Breast epithelium (tissue), 4 donors: ENCODE results near the gene CCDC148. TPM values are rescaled to one million over a fixed set of nuclear protein-coding genes. Genes with fewer than 3 reads are reported as not detected.

ENCODE experiments used
- DNase-seq, 2 donors: peaks; one replicate each; pipeline ENCODE4 v3.0.0-alpha.2; 2019; ENCODE audit warnings: low spot score in 2 of 2
- H3K27ac ChIP-seq, 2 donors: fragments of 200-600 bp; sonication (generic) in 1 of 2; one replicate each; pipeline ENCODE4 v1.5.1; 2016 to 2019; ENCODE audit warnings: mild to moderate bottlenecking in 1 of 2
- H3K27me3 ChIP-seq, 2 donors: fragments of 200-600 bp; sonication (generic) in 1 of 2; one replicate each; pipeline versions ENCODE4 v1.5.1 to v1.6.0; 2017 to 2019; ENCODE audit warnings: control low read depth in 1 of 2, mild to moderate bottlenecking in 1 of 2
- H3K36me3 ChIP-seq: fragments of 200-600 bp; one replicate; pipeline ENCODE4 v1.5.1; 2019
- H3K4me1 ChIP-seq, 2 donors: fragments of 200-600 bp; sonication (generic); one replicate each; pipeline ENCODE4 v1.5.1; 2016 to 2019; ENCODE audit warnings: control low read depth in 1 of 2
- H3K4me3 ChIP-seq, 3 donors: fragments of 200-600 bp; sonication (generic); 1 replicate in 2 of 3; 2 replicates in 1 of 3; pipeline ENCODE4 v1.5.1; 2016 to 2019; ENCODE audit warnings: mild to moderate bottlenecking in 3 of 3, moderate library complexity in 2 of 3
- H3K9me3 ChIP-seq, 2 donors: fragments of 200-600 bp; sonication (generic) in 1 of 2; one replicate each; pipeline ENCODE4 v1.5.1; 2016 to 2019; ENCODE audit warnings: control low read depth in 1 of 2
- CTCF ChIP-seq, 3 donors: fragments of 450-650 bp; IDR thresholded peaks; one replicate each; pipeline ENCODE4 v1.5.1; 2016 to 2017; ENCODE audit warnings: antibody characterized with exemption in 3 of 3, mild to moderate bottlenecking in 3 of 3, moderate library complexity in 3 of 3
- POLR2A ChIP-seq: fragments of 450-650 bp; IDR thresholded peaks from one replicate; pipeline ENCODE4 v1.6.1; 2016; ENCODE audit warnings: antibody characterized with exemption, mild to moderate bottlenecking, moderate library complexity
- POLR2AphosphoS5 ChIP-seq, 3 donors: sonication (generic); formaldehyde crosslinking; IDR thresholded peaks; one replicate each; pipeline ENCODE4 v1.6.1; 2017; ENCODE audit warnings: antibody characterized with exemption in 3 of 3
- intact Hi-C: fragments of 100-400 bp; cut with DNase I; formaldehyde crosslinking; loops from one replicate; pipeline ENCODE4 v1.15.1; 2023; ENCODE audit warnings: low total_unique reads
- total RNA-seq, 3 donors: library from RNA; depleted of rRNA; stranded (reverse); fragments of >200 nt; gene quantifications; one replicate each; pipeline ENCODE4 v1.1.0, GENCODE V29; 2016

The CCDC148 gene
- 1 to 10 TPM; 1.4 to 9.8 (median 4.6) TPM for total RNA-seq

- no peaks in the 10 kb centered on the region for H3K9me3 ChIP-seq
- peak within 1 kb of the TSS; percentile 93 to 99 for H3K27ac ChIP-seq
- no peaks in the 10 kb centered on the region for H3K27me3 ChIP-seq
- TF ChIP-seq POLR2A: peak; percentile 18
- peak in 2 of 3 donors; percentile 27 to 63 for TF ChIP-seq POLR2AphosphoS5 (IDR thresholded peaks at IDR 0.05)
- peak; percentile 37 to 59 (median 44) for TF ChIP-seq CTCF (IDR thresholded peaks at IDR 0.05)
- peak; percentile 88 to 94 for DNase-seq
- H3K4me3 ChIP-seq: peak within 1 kb of the TSS; percentile 82 to 97 (median 91)
- intact Hi-C loops: no loop called here
- H3K4me1 ChIP-seq: peaks cover 0 to 4% of the 10 kb centered on the region in 2 donors
- no peaks in the 10 kb centered on the region for H3K36me3 ChIP-seq
Observed at GRCh38 chr2:158456309-158457066, at the start of gene CCDC148, which contains the start of gene PKP4. CCDC148 (minus strand) TSS chr2:158456753; CDS start chr2:158456439, 314 bp downstream. PKP4 (plus strand) TSS chr2:158456952; CDS start chr2:158533185, 76,233 bp downstream.

- Histone ChIP-seq H3K27ac (no peak overlapping the region), H3K4me3 (no peak overlapping the region), H3K4me1 (no peaks in the 10 kb centered on the region), H3K27me3 (no peaks in the 10 kb centered on the region), H3K9me3 (no peaks in the 10 kb centered on the region), H3K36me3 (no peaks in the 10 kb centered on the region)
- intact Hi-C loops: no loop called here
- no peak for TF ChIP-seq POLR2AphosphoS5 (IDR thresholded peaks at IDR 0.05)
- TF ChIP-seq CTCF (IDR thresholded peaks at IDR 0.05): no peak
- TF ChIP-seq POLR2A: no peak
- no peak for DNase-seq
Observed at GRCh38 chr2:158505448-158505934, 48.9 kb upstream of the CCDC148 start.

GRCh38 chr2:158504088-158504487 lies 47.5 kb upstream of the CCDC148 start:
- intact Hi-C loops: no loop called here
- no peaks in the 10 kb centered on the region for H3K36me3 ChIP-seq
- DNase-seq: no peak
- no peaks in the 10 kb centered on the region for H3K4me1 ChIP-seq
- TF ChIP-seq POLR2A (no peak), CTCF (IDR thresholded peaks at IDR 0.05) (no peak), POLR2AphosphoS5 (IDR thresholded peaks at IDR 0.05) (no peak)
- no peak overlapping the region for H3K4me3 ChIP-seq
- no peaks in the 10 kb centered on the region for H3K27me3 ChIP-seq
- H3K9me3 ChIP-seq: no peaks in the 10 kb centered on the region
- no peak overlapping the region for H3K27ac ChIP-seq

GRCh38 chr2:158502974-158503373 lies 46.4 kb upstream of the CCDC148 start:
- Histone ChIP-seq H3K4me1 (no peaks in the 10 kb centered on the region), H3K4me3 (no peak overlapping the region), H3K27me3 (no peaks in the 10 kb centered on the region), H3K27ac (no peak overlapping the region), H3K9me3 (no peaks in the 10 kb centered on the region), H3K36me3 (no peaks in the 10 kb centered on the region)
- no peak for TF ChIP-seq CTCF (IDR thresholded peaks at IDR 0.05)
- no peak for TF ChIP-seq POLR2AphosphoS5 (IDR thresholded peaks at IDR 0.05)
- TF ChIP-seq POLR2A: no peak
- intact Hi-C loops: no loop called here
- DNase-seq: no peak

- TF ChIP-seq POLR2AphosphoS5 (IDR thresholded peaks at IDR 0.05) (no peak), POLR2A (no peak), CTCF (IDR thresholded peaks at IDR 0.05) (no peak)
- H3K4me3 ChIP-seq: no peak overlapping the region
- no peaks in the 10 kb centered on the region for H3K36me3 ChIP-seq
- no peak for DNase-seq
- H3K9me3 ChIP-seq: no peaks in the 10 kb centered on the region
- intact Hi-C loops: no loop called here
- no peak overlapping the region for H3K27ac ChIP-seq
- no peaks in the 10 kb centered on the region for H3K27me3 ChIP-seq
- no peaks in the 10 kb centered on the region for H3K4me1 ChIP-seq
Observed at GRCh38 chr2:158501301-158501700, 44.7 kb upstream of the CCDC148 start.
